Gastroesophageal sphincter (tissue), 4 donors: Measurements from ENCODE around the gene RCAN3. TPM values are rescaled to one million over a fixed set of nuclear protein-coding genes. Genes with fewer than 3 reads are reported as not detected.
"Not testable (repeated sequence)": the region's sequence is repeated elsewhere in the genome, so short reads cannot be mapped to it uniquely, and the experiment has no call there.

ENCODE experiments used
- ATAC-seq: fragments of 150-250 bp; one replicate; pipeline ENCODE4 v1.9.1; 2016; ENCODE audit warnings: mild to moderate bottlenecking, moderate library complexity
- H3K27ac ChIP-seq, 4 donors: fragments of 200-600 bp; sonication (generic) in 3 of 4; 1 replicate in 3 of 4; 2 replicates in 1 of 4; pipeline ENCODE4 v1.5.1; 2016 to 2019
- H3K27me3 ChIP-seq: fragments of 200-600 bp; sonication (generic); one replicate; pipeline ENCODE4 v1.5.1; 2019
- H3K36me3 ChIP-seq, 2 donors: fragments of 200-600 bp; sonication (generic); one replicate each; pipeline ENCODE4 v1.5.1; 2019; ENCODE audit warnings: control low read depth in 1 of 2
- H3K4me1 ChIP-seq, 3 donors: fragments of 200-600 bp; sonication (generic); 1 replicate in 2 of 3; 2 replicates in 1 of 3; pipeline ENCODE4 v1.5.1; 2016 to 2019; ENCODE audit warnings: control low read depth in 2 of 3
- H3K4me3 ChIP-seq, 2 donors: fragments of 200-600 bp; sonication (generic); one replicate each; pipeline ENCODE4 v1.5.1; 2019; ENCODE audit warnings: mild to moderate bottlenecking in 1 of 2, moderate library complexity in 1 of 2
- H3K9me3 ChIP-seq, 3 donors: fragments of 200-600 bp; sonication (generic); one replicate each; pipeline ENCODE4 v1.5.1; 2017 to 2019; ENCODE audit warnings: control low read depth in 2 of 3
- CTCF ChIP-seq, 4 experiments: fragments of 200-600 bp in 2 of 4; fragments of 450-650 bp in 2 of 4; sonication (generic) in 1 of 4; IDR thresholded peaks; one replicate each; pipeline ENCODE4 v1.5.1; 2017 to 2019; ENCODE audit warnings: antibody characterized with exemption in 4 of 4, mild to moderate bottlenecking in 2 of 4, moderate library complexity in 2 of 4
- EP300 ChIP-seq: sonication (generic); formaldehyde crosslinking; IDR thresholded peaks from one replicate; pipeline ENCODE4 v1.6.1; 2017; ENCODE audit warnings: antibody characterized with exemption, mild to moderate bottlenecking
- POLR2A ChIP-seq, 2 donors: fragments of 450-650 bp; IDR thresholded peaks; one replicate each; pipeline ENCODE4 v1.6.1; 2017; ENCODE audit warnings: antibody characterized with exemption in 2 of 2, mild to moderate bottlenecking in 2 of 2, moderate library complexity in 1 of 2
- POLR2AphosphoS5 ChIP-seq: sonication (generic); formaldehyde crosslinking; IDR thresholded peaks from one replicate; pipeline ENCODE4 v1.6.1; 2017; ENCODE audit warnings: antibody characterized with exemption
- WGBS, 2 donors: methylation state at CpG; one replicate each; pipeline ENCODE4 v1.1.5; 2018; ENCODE audit warnings: low coverage in 1 of 2; 5-methylcytosine and 5-hydroxymethylcytosine counted together
- total RNA-seq, 4 donors: library from RNA; depleted of rRNA; stranded (reverse); fragments of >200 nt; gene quantifications; one replicate each; pipeline ENCODE4 v1.1.0, GENCODE V29; 2016

The RCAN3 gene
- total RNA-seq, 4 donors from 2014 or later = 9.0 to 12.7 (median 11.5) TPM

GRCh38 chr1:24490101-24490781 is 12.4 kb upstream of the RCAN3 start:
- Histone ChIP-seq H3K36me3 (no peaks in the 10 kb centered on the region), H3K4me1 (no peaks in the 10 kb centered on the region), H3K27me3 (peaks cover 49% of the 10 kb centered on the region), H3K27ac (no peak overlapping the region), H3K9me3 (peaks cover 0 to 7% (median 0%) of the 10 kb centered on the region in 3 donors), H3K4me3 (no peak overlapping the region)
- no peak for TF ChIP-seq POLR2AphosphoS5
- WGBS, 2 donors = 89 to 90% methylated on average over 2 to 5 of the region's 18 CpGs
- no peak for ATAC-seq

- Histone ChIP-seq H3K27ac (no peak overlapping the region), H3K27me3 (peaks cover 64% of the 10 kb centered on the region), H3K9me3 (peaks cover 0 to 7% (median 0%) of the 10 kb centered on the region in 3 donors), H3K36me3 (no peaks in the 10 kb centered on the region), H3K4me3 (no peak overlapping the region), H3K4me1 (no peaks in the 10 kb centered on the region)
- WGBS, 2 donors = 45% methylated on average over 12 to 13 of the region's 15 CpGs
- TF ChIP-seq POLR2A (IDR thresholded peaks at IDR 0.05) (no peak), EP300 (no peak), CTCF (IDR thresholded peaks at IDR 0.05) (no peak), POLR2AphosphoS5 (no peak)
- no peak for ATAC-seq
Observed at GRCh38 chr1:24491577-24492360, 10.9 kb upstream of the RCAN3 start.

GRCh38 chr1:24492935-24493334 is 9.7 kb upstream of the RCAN3 start:
- 79 to 98% methylated on average over 5 to 6 of the region's 9 CpGs for WGBS, 2 donors
- not testable (repeated sequence) for ATAC-seq, H3K4me1 ChIP-seq, H3K36me3 ChIP-seq, H3K4me3 ChIP-seq, H3K9me3 ChIP-seq, H3K27ac ChIP-seq
- H3K27me3 ChIP-seq = peaks cover 68% of the 10 kb centered on the region

GRCh38 chr1:24493785-24494184 is 8.9 kb upstream of the RCAN3 start:
- no peak overlapping the region for H3K4me3 ChIP-seq
- no peak overlapping the region for H3K27ac ChIP-seq
- H3K9me3 ChIP-seq = peaks cover 0 to 7% (median 0%) of the 10 kb centered on the region in 3 donors
- no peaks in the 10 kb centered on the region for H3K36me3 ChIP-seq
- TF ChIP-seq CTCF (IDR thresholded peaks at IDR 0.05) (no peak), POLR2A (IDR thresholded peaks at IDR 0.05) (no peak), EP300 (no peak), POLR2AphosphoS5 (no peak)
- 70 to 92% methylated on average over 2 to 3 of the region's 3 CpGs for WGBS, 2 donors
- H3K27me3 ChIP-seq = peaks cover 68% of the 10 kb centered on the region
- H3K4me1 ChIP-seq = no peaks in the 10 kb centered on the region
- ATAC-seq = no peak

- Histone ChIP-seq H3K27ac (no peak overlapping the region), H3K4me3 (no peak overlapping the region), H3K27me3 (peaks cover 28% of the 10 kb centered on the region), H3K36me3 (no peaks in the 10 kb centered on the region), H3K9me3 (no peaks in the 10 kb centered on the region), H3K4me1 (peaks cover 0 to 14% (median 0%) of the 10 kb centered on the region in 3 donors)
- WGBS, 2 donors = 87 to 88% methylated on average over 9 to 12 of the region's 12 CpGs
- TF ChIP-seq CTCF (IDR thresholded peaks at IDR 0.05) = no peak
- no peak for TF ChIP-seq POLR2AphosphoS5
- no peak for TF ChIP-seq POLR2A (IDR thresholded peaks at IDR 0.05)
- TF ChIP-seq EP300 = no peak
- ATAC-seq = no peak
Observed at GRCh38 chr1:24498589-24498988, 4.0 kb upstream of the RCAN3 start.
